ENCODE results near the gene CFAP20.
"Not testable (repeated sequence)": the region's sequence is repeated elsewhere in the genome, so short reads cannot be mapped to it uniquely, and the experiment has no call there.

The CFAP20 gene

DNA sequence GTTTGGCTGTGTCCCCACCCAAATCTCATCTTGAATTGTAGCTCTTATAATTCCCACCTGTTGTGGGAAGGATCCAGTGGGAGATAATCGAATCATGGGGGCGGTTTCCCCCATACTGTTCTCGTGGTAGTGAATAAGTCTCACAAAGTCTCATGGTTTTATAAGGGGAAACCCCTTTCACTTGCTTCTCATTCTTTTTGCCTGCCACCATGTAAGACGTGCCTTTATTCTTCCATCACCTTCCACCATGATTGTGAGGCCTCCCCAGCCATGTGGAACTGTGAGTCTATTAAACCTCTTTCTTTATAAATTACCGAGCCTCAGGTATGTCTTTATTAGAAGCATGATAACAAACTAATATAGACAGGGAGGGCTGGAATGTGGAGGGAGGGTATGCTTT, 57.0 kb downstream of the CFAP20 start:
- H3K9me3 ChIP-seq (ENCODE audit: control insufficient read depth in 2 of 2, low read length in 2 of 2); H3K4me1 ChIP-seq (ENCODE audit: control insufficient read depth in 2 of 2, insufficient read depth in 2 of 2, low read length in 2 of 2); H3K4me3 ChIP-seq (ENCODE audit: low read length in 2 of 2); H3K9ac ChIP-seq (ENCODE audit: low read depth in 1 of 2, low read length in 2 of 2); H3K27me3 ChIP-seq (ENCODE audit: control insufficient read depth in 2 of 2, insufficient read depth in 2 of 2, low read length in 2 of 2); H3K27ac ChIP-seq (ENCODE audit: low read depth in 2 of 2, low read length in 2 of 2); H3K36me3 ChIP-seq (ENCODE audit: control insufficient read depth in 2 of 2, insufficient read depth in 2 of 2, low read length in 2 of 2): not testable (repeated sequence)

DNA sequence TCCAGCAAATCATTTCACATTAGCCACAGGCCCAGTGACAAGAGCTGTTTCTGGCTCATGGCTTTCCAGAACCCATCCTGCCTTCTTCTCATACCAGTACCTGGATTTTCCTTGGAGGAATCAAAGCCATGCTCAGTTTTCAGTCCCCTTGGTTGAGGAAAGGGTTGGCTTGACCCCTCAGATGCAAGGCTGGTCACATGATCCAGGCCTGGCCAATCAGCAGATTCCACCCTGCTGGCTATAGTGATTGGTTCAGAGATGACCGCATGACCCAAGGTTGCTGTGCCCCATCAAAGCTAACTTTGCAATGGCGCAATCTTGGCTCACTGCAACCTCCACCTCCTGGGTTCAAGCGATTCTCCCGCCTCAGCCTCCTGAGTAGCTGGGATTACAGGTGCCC, 58.6 kb downstream of the CFAP20 start:
- H3K36me3 ChIP-seq (ENCODE audit: control insufficient read depth in 2 of 2, insufficient read depth in 2 of 2, low read length in 2 of 2), result no peaks in the 10 kb centered on the region
- H3K9ac ChIP-seq (ENCODE audit: low read depth in 1 of 2, low read length in 2 of 2), result no peak overlapping the region
- H3K27me3 ChIP-seq (ENCODE audit: control insufficient read depth in 2 of 2, insufficient read depth in 2 of 2, low read length in 2 of 2), result no peaks in the 10 kb centered on the region
- H3K9me3 ChIP-seq (ENCODE audit: control insufficient read depth in 2 of 2, low read length in 2 of 2), result no peaks in the 10 kb centered on the region
- no peak overlapping the region for H3K27ac ChIP-seq (ENCODE audit: low read depth in 2 of 2, low read length in 2 of 2)
- no peak overlapping the region for H3K4me3 ChIP-seq (ENCODE audit: low read length in 2 of 2)
- H3K4me1 ChIP-seq (ENCODE audit: control insufficient read depth in 2 of 2, insufficient read depth in 2 of 2, low read length in 2 of 2), result no peaks in the 10 kb centered on the region
